Measurements from ENCODE around the gene TDRD12.

DNA sequence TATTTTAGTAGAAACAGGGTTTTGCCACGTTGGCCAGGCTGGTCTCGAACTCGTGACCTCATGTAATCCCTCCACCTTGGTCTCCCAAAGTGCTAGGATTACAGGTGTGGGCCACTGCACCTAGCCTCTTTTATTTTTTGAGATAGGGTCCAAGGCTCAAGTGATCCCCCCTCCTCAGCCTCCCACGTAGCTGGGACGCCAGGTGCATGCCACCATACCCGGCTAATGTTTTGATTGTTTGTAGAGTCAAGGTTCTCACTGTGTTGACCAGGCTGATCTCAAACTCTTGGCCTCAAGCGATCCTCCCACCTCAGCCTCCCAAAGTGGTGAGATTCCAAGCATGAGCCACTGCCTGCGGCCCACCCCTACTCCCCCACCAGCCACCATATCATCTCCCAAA lies 143.7 kb downstream of the TDRD12 start:
- TF ChIP-seq, protein P1, sequence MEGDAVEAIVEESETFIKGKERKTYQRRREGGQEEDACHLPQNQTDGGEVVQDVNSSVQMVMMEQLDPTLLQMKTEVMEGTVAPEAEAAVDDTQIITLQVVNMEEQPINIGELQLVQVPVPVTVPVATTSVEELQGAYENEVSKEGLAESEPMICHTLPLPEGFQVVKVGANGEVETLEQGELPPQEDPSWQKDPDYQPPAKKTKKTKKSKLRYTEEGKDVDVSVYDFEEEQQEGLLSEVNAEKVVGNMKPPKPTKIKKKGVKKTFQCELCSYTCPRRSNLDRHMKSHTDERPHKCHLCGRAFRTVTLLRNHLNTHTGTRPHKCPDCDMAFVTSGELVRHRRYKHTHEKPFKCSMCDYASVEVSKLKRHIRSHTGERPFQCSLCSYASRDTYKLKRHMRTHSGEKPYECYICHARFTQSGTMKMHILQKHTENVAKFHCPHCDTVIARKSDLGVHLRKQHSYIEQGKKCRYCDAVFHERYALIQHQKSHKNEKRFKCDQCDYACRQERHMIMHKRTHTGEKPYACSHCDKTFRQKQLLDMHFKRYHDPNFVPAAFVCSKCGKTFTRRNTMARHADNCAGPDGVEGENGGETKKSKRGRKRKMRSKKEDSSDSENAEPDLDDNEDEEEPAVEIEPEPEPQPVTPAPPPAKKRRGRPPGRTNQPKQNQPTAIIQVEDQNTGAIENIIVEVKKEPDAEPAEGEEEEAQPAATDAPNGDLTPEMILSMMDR (IDR thresholded peaks at IDR 0.05): no peak
- TF ChIP-seq EP300 (IDR thresholded peaks at IDR 0.05) (no peak), POLR2A (IDR thresholded peaks at IDR 0.05) (no peak), POLR2AphosphoS5 (IDR thresholded peaks at IDR 0.05) (no peak)

Data from sigmoid colon (tissue), 4 donors.